Activated B cell treated with CpG ODN at 0.5 μM for 24 hours (primary cell): ENCODE results near the gene SLC5A1. TPM values are rescaled to one million over a fixed set of nuclear protein-coding genes. Genes with fewer than 3 reads are reported as not detected.

Experiments used
- ATAC-seq: fragments of 200-7000 bp; cut with Tn5 transposase; one replicate; pipeline ENCODE4 v1.10.0; 2021; ENCODE audit warnings: low read depth, mild to moderate bottlenecking, moderate library complexity
- CTCF ChIA-PET: fragments of 350-600 bp; sonication (Branson Sonifier 250); formaldehyde crosslinking; loops from one replicate; lab custom pipeline; 2021; ENCODE audit warnings: antibody characterized with exemption; lab: Charles Lee
- POLR2A ChIA-PET: fragments of 350-600 bp; sonication (Branson Sonifier 250); formaldehyde crosslinking; loops from one replicate; lab custom pipeline; 2021; ENCODE audit warnings: antibody characterized with exemption; lab: Charles Lee
- DNase-seq: peaks from one replicate; pipeline ENCODE4 v3.0.0; 2022
- H3K27ac Mint-ChIP-seq: one replicate; pipeline ENCODE4 v1.8.0; 2020; ENCODE audit warnings: mixed read lengths
- H3K27me3 Mint-ChIP-seq: one replicate; pipeline ENCODE4 v1.8.0; 2021; ENCODE audit warnings: mixed read lengths
- H3K36me3 Mint-ChIP-seq: one replicate; pipeline ENCODE4 v1.8.0; 2021; ENCODE audit warnings: low read depth, mixed read lengths
- H3K4me1 Mint-ChIP-seq: one replicate; pipeline ENCODE4 v1.8.0; 2021; ENCODE audit warnings: mixed read lengths
- H3K4me3 Mint-ChIP-seq: one replicate; pipeline ENCODE4 v1.8.0; 2020; ENCODE audit warnings: mild to moderate bottlenecking, mixed read lengths
- H3K9me3 Mint-ChIP-seq: one replicate; pipeline ENCODE4 v1.8.0; 2020; ENCODE audit warnings: mixed read lengths
- CTCF ChIP-seq: fragments of 200-600 bp; IDR thresholded peaks from one replicate; pipeline ENCODE4 v1.8.0; 2022; ENCODE audit warnings: antibody characterized with exemption, mild to moderate bottlenecking
- intact Hi-C: fragments of 100-400 bp; cut with micrococcal nuclease; formaldehyde crosslinking; loops from one replicate; pipeline ENCODE4 v1.15.1; 2024
- total RNA-seq: library from RNA; stranded (reverse); gene quantifications from 2 replicates; pipeline ENCODE4 v1.2.3, GENCODE V29; 2022

The SLC5A1 gene
- total RNA-seq, 1 donor from 2014 or later, result not detected

GRCh38 chr22:32005453-32005852 lies 37.6 kb upstream of the SLC5A1 start:
- ATAC-seq (no peak), DNase-seq (no peak)
- H3K4me3 Mint-ChIP-seq, result no peak overlapping the region
- H3K27ac Mint-ChIP-seq, result no peak overlapping the region
- peaks cover 2% of the 10 kb centered on the region for H3K9me3 Mint-ChIP-seq
- CTCF ChIA-PET, result no interaction called here
- TF ChIP-seq CTCF, result no peak
- H3K36me3 Mint-ChIP-seq, result no peaks in the 10 kb centered on the region
- H3K4me1 Mint-ChIP-seq, result no peaks in the 10 kb centered on the region
- intact Hi-C loops, result no loop called here
- peaks cover 21% of the 10 kb centered on the region for H3K27me3 Mint-ChIP-seq
- POLR2A ChIA-PET, result no interaction called here

DNA sequence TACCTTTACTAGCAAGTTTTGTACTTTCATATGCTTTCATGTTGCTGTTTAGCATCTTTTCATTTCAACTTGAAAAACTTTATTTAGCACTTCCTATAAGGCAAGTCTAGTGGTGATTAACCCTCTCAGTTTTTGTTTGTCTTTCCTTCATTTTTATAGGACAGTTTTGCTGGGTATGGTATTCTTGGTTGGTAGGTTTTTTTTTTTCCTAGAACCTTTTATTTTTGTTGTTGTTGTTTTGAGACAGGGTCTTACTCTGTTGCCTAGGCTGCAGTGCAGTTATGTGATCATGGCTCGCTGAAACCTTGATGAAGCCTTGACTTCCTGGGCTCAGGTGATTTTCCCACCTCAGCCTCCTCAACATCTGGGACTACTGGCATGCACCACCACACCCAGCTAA lies 29.9 kb upstream of the SLC5A1 start:
- no peak for DNase-seq
- H3K9me3 Mint-ChIP-seq, result peaks cover 18% of the 10 kb centered on the region
- H3K27me3 Mint-ChIP-seq, result peaks cover 10% of the 10 kb centered on the region
- no peaks in the 10 kb centered on the region for H3K36me3 Mint-ChIP-seq
- ATAC-seq, result no peak
- TF ChIP-seq CTCF, result no peak
- intact Hi-C loops, result no loop called here
- H3K4me1 Mint-ChIP-seq, result no peaks in the 10 kb centered on the region
- ChIA-PET POLR2A (no interaction called here), CTCF (no interaction called here)
- H3K27ac Mint-ChIP-seq, result no peak overlapping the region
- no peak overlapping the region for H3K4me3 Mint-ChIP-seq

GRCh38 chr22:32016081-32016480 lies 27.0 kb upstream of the SLC5A1 start:
- ChIA-PET POLR2A (no interaction called here), CTCF (no interaction called here)
- peaks cover 12% of the 10 kb centered on the region for H3K27me3 Mint-ChIP-seq
- H3K27ac Mint-ChIP-seq, result no peak overlapping the region
- no peaks in the 10 kb centered on the region for H3K4me1 Mint-ChIP-seq
- DNase-seq (no peak), ATAC-seq (no peak)
- intact Hi-C loops, result no loop called here
- no peaks in the 10 kb centered on the region for H3K36me3 Mint-ChIP-seq
- no peak for TF ChIP-seq CTCF
- H3K4me3 Mint-ChIP-seq, result no peak overlapping the region
- peaks cover 18% of the 10 kb centered on the region for H3K9me3 Mint-ChIP-seq

- ChIA-PET POLR2A (no interaction called here), CTCF (no interaction called here)
- peaks cover 7% of the 10 kb centered on the region for H3K9me3 Mint-ChIP-seq
- no peak overlapping the region for H3K27ac Mint-ChIP-seq
- H3K4me3 Mint-ChIP-seq, result no peak overlapping the region
- intact Hi-C loops, result no loop called here
- peaks cover 17% of the 10 kb centered on the region for H3K27me3 Mint-ChIP-seq
- TF ChIP-seq CTCF, result no peak
- DNase-seq, result no peak
- no peak for ATAC-seq
- no peaks in the 10 kb centered on the region for H3K36me3 Mint-ChIP-seq
- H3K4me1 Mint-ChIP-seq, result no peaks in the 10 kb centered on the region
These were observed 25.0 kb upstream of the SLC5A1 start for GRCh38 chr22:32018056-32018455.

GRCh38 chr22:32020117-32020516 lies 22.9 kb upstream of the SLC5A1 start:
- H3K4me3 Mint-ChIP-seq, result no peak overlapping the region

More at GRCh38 chr22:32020117-32020516, 22.9 kb upstream of the SLC5A1 start:
- Mint-ChIP-seq H3K27me3 (peaks cover 17% of the 10 kb centered on the region), H3K36me3 (no peaks in the 10 kb centered on the region), H3K4me1 (no peaks in the 10 kb centered on the region), H3K27ac (no peak overlapping the region), H3K9me3 (peaks cover 2% of the 10 kb centered on the region)
- DNase-seq (no peak), ATAC-seq (no peak)
- intact Hi-C loops, result no loop called here
- CTCF ChIA-PET, result no interaction called here
- TF ChIP-seq CTCF, result no peak
- POLR2A ChIA-PET, result no interaction called here
